ENCODE results near the gene ERICH6B. TPM values are rescaled to one million over a fixed set of nuclear protein-coding genes. Genes with fewer than 3 reads are reported as not detected.

ERICH6B gene
- total and polyA plus RNA-seq, 7 donors: not detected

- peaks cover 13 to 72% (median 16%) of the 10 kb centered on the region in 4 donors for H3K36me3 ChIP-seq
- no peaks in the 10 kb centered on the region for H3K27me3 ChIP-seq
- intact Hi-C loops (cut with DNase I): no loop called here
- no peak overlapping the region for H3K27ac ChIP-seq
- TF ChIP-seq, protein P1, sequence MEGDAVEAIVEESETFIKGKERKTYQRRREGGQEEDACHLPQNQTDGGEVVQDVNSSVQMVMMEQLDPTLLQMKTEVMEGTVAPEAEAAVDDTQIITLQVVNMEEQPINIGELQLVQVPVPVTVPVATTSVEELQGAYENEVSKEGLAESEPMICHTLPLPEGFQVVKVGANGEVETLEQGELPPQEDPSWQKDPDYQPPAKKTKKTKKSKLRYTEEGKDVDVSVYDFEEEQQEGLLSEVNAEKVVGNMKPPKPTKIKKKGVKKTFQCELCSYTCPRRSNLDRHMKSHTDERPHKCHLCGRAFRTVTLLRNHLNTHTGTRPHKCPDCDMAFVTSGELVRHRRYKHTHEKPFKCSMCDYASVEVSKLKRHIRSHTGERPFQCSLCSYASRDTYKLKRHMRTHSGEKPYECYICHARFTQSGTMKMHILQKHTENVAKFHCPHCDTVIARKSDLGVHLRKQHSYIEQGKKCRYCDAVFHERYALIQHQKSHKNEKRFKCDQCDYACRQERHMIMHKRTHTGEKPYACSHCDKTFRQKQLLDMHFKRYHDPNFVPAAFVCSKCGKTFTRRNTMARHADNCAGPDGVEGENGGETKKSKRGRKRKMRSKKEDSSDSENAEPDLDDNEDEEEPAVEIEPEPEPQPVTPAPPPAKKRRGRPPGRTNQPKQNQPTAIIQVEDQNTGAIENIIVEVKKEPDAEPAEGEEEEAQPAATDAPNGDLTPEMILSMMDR (IDR thresholded peaks at IDR 0.05): no peak
- TF ChIP-seq POLR2A (IDR thresholded peaks at IDR 0.05) (no peak), EP300 (IDR thresholded peaks at IDR 0.05) (no peak), POLR2AphosphoS5 (IDR thresholded peaks at IDR 0.05) (no peak)
- H3K9me3 ChIP-seq: no peaks in the 10 kb centered on the region
- 95 to 99% methylated on average over 1 of the region's 1 CpG for WGBS, 2 donors
- DNase-seq: no peak
- H3K4me1 ChIP-seq: no peaks in the 10 kb centered on the region
- no peak overlapping the region for H3K4me3 ChIP-seq
These were observed 123.0 kb downstream of the ERICH6B start for GRCh38 chr13:45492538-45492937.

Small RNA genes within 50 kb of the gene (small RNA-seq; reads per million reads assigned to genes)
- gene RNA5SP27 (0 reads per million in 3 donors), gene TIMM9P3 (0 reads per million in 3 donors)

Other genes starting within 250 kb of the ERICH6B start
- 10 to 100 TPM in 2 of 4 donors, 1 to 10 TPM in 2; 9.1 to 15.9 (median 10.2) TPM for gene SLC25A30, start 197.4 kb downstream of the ERICH6B start, total RNA-seq
- 1 to 10 TPM; 5.8 to 8.4 (median 6.5) TPM for gene SLC25A30, start 197.4 kb downstream of the ERICH6B start, polyA plus RNA-seq
- gene COG3, start 150.8 kb downstream of the ERICH6B start, total RNA-seq: 10 to 100 TPM; 24.9 to 30.0 (median 27.2) TPM
- 10 to 100 TPM; 22.9 to 30.7 (median 29.4) TPM for gene COG3, start 150.8 kb downstream of the ERICH6B start, polyA plus RNA-seq
- gene CBY2, start 86.6 kb upstream of the ERICH6B start, total RNA-seq: not detected
- gene CBY2, start 86.6 kb upstream of the ERICH6B start, polyA plus RNA-seq: not detected
- gene SIAH3, start 236.0 kb upstream of the ERICH6B start, total RNA-seq: not detected
- under 1 TPM in 1 of 3 donors, not detected in 2; 0.01 TPM for gene SIAH3, start 236.0 kb upstream of the ERICH6B start, polyA plus RNA-seq

All from sigmoid colon (tissue), 7 donors.